GM12864 (cell line): ENCODE data around the gene FCHSD2.
A peak's percentile ranks its signal among the peaks of the same experiment; 100 is the strongest.

ENCODE experiments used
- DNase-seq: peaks from one replicate; pipeline ENCODE4 v3.0.0-alpha.2; 2011; ENCODE audit warnings: low read depth
- H3K4me3 ChIP-seq: 2 replicates; pipeline ENCODE4 v1.5.1; 2011; ENCODE audit warnings: mild to moderate bottlenecking, low read depth, low read length, control low read depth
- CTCF ChIP-seq: IDR thresholded peaks from 2 replicates; pipeline ENCODE4 v1.5.1; 2011; ENCODE audit warnings: low read depth, mild to moderate bottlenecking, moderate library complexity, low read length, control low read depth, inconsistent platforms; ENCODE audit errors: missing control alignments

FCHSD2 gene

GRCh38 chr11:72930008-72930407, 212.1 kb downstream of the FCHSD2 start:
- no peak overlapping the region for H3K4me3 ChIP-seq
- DNase-seq: no peak
- TF ChIP-seq CTCF: no peak

- no peak for DNase-seq
- H3K4me3 ChIP-seq: no peak overlapping the region
- no peak for TF ChIP-seq CTCF
Observed at GRCh38 chr11:72929256-72929655, 212.9 kb downstream of the FCHSD2 start.

GRCh38 chr11:72927380-72927779, 214.7 kb downstream of the FCHSD2 start:
- no peak overlapping the region for H3K4me3 ChIP-seq
- TF ChIP-seq CTCF: no peak
- no peak for DNase-seq

GRCh38 chr11:72926076-72926475, 216.0 kb downstream of the FCHSD2 start:
- DNase-seq: no peak
- TF ChIP-seq CTCF: no peak
- no peak overlapping the region for H3K4me3 ChIP-seq

- no peak for TF ChIP-seq CTCF
- no peak overlapping the region for H3K4me3 ChIP-seq
- no peak for DNase-seq
Observed at GRCh38 chr11:72925656-72926055, 216.5 kb downstream of the FCHSD2 start.

GRCh38 chr11:72924568-72925190, 217.4 kb downstream of the FCHSD2 start:
- peak; percentile 50 for TF ChIP-seq CTCF
- DNase-seq: no peak
- no peak overlapping the region for H3K4me3 ChIP-seq

- no peak for DNase-seq
- no peak overlapping the region for H3K4me3 ChIP-seq
- no peak for TF ChIP-seq CTCF
Observed at GRCh38 chr11:72921028-72921716, 220.9 kb downstream of the FCHSD2 start.
